C4-2B (cell line): ENCODE measurements around the gene ITGA11.

Experiments used
- ZFX ChIP-seq: fragments of 450-650 bp; IDR thresholded peaks from 2 replicates; pipeline ENCODE4 v1.6.1; 2017
- TF ChIP-seq, protein P1 (sequence below): fragments of 450-650 bp; conservative IDR thresholded peaks from 2 replicates; pipeline ENCODE4 v1.5.1; 2017; ENCODE audit warnings: mild to moderate bottlenecking

DNA sequence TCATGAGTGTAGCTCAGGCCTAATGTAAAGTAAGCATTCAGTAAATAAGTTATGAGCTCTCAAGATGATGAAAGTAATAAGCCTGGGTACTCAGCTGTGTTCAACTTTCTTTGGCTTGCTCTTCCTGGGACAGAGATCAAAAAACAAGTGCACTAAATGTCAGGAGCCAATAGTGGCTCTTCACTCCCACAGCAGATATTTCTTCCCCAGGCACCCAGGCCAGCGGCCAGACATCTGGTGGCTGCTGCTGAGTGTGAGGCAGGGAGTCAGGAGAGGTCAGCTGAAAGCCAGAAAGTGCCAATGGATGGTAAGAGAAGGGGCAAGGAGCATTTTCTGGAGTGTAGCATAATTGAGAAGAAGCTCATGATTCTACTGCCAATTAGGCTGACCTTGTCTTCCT, 18.2 kb upstream of the ITGA11 start:
- TF ChIP-seq, protein P1, sequence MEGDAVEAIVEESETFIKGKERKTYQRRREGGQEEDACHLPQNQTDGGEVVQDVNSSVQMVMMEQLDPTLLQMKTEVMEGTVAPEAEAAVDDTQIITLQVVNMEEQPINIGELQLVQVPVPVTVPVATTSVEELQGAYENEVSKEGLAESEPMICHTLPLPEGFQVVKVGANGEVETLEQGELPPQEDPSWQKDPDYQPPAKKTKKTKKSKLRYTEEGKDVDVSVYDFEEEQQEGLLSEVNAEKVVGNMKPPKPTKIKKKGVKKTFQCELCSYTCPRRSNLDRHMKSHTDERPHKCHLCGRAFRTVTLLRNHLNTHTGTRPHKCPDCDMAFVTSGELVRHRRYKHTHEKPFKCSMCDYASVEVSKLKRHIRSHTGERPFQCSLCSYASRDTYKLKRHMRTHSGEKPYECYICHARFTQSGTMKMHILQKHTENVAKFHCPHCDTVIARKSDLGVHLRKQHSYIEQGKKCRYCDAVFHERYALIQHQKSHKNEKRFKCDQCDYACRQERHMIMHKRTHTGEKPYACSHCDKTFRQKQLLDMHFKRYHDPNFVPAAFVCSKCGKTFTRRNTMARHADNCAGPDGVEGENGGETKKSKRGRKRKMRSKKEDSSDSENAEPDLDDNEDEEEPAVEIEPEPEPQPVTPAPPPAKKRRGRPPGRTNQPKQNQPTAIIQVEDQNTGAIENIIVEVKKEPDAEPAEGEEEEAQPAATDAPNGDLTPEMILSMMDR: no peak
- TF ChIP-seq ZFX: no peak
